ENCODE data around the gene SNCAIP.

DNA sequence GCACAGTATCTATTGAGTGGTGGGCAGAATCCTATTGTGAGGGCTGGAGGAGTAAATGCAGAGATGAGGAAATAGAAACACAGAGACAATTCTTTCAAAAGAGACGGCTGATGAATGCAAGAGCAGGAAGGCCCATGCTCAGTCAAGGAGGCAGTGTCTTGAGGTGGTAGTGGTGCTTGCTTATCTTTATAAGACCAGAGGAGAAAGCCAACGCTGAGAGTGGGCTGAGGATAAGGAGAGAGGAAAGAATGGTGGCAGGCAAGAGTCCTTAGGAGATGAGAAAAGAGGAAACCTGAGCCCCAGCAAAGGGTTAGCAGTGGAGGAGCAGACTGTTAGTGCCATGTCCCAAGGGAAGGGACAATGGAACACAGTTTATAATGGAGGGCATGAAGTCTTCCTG is 86.0 kb downstream of the SNCAIP start:
- TF ChIP-seq POLR2A (IDR thresholded peaks at IDR 0.05; ENCODE audit: low read depth, low read length) (no peak), POLR2AphosphoS5 (IDR thresholded peaks at IDR 0.05; ENCODE audit: low read depth, low read length) (no peak), TAF1 (IDR thresholded peaks at IDR 0.05; ENCODE audit: borderline replicate concordance, low read depth, low read length) (no peak)

Measured in GM12892 (cell line).